ENCODE data around the gene ENDOV.

DNA sequence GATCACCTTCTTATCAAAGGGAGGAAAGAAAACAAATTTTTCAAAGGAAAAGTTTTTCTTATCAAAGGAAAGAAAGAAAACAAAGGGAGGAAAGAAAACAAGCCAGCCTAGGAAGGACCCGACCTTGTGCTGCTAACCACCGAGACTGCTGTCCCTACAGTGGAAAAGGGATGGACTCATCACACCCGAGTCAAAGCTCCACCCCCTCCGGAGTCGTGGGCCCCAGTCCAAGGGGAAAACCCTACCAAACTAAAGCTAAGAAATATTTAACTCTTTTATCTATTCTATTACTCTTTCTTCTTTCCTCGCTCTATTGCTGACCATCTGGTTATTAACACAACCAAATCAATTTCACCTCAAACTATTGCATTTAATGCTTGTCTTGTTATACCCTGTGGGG, 6.1 kb upstream of the ENDOV start:
- TF ChIP-seq, protein P1, sequence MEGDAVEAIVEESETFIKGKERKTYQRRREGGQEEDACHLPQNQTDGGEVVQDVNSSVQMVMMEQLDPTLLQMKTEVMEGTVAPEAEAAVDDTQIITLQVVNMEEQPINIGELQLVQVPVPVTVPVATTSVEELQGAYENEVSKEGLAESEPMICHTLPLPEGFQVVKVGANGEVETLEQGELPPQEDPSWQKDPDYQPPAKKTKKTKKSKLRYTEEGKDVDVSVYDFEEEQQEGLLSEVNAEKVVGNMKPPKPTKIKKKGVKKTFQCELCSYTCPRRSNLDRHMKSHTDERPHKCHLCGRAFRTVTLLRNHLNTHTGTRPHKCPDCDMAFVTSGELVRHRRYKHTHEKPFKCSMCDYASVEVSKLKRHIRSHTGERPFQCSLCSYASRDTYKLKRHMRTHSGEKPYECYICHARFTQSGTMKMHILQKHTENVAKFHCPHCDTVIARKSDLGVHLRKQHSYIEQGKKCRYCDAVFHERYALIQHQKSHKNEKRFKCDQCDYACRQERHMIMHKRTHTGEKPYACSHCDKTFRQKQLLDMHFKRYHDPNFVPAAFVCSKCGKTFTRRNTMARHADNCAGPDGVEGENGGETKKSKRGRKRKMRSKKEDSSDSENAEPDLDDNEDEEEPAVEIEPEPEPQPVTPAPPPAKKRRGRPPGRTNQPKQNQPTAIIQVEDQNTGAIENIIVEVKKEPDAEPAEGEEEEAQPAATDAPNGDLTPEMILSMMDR (IDR thresholded peaks at IDR 0.05) = no peak
- TF ChIP-seq POLR2A (IDR thresholded peaks at IDR 0.05) = no peak

Measured in body of pancreas (tissue), 4 donors.